Endothelial cell of umbilical vein (primary cell): ENCODE data around the gene BCAR3. TPM values are rescaled to one million over a fixed set of nuclear protein-coding genes. Genes with fewer than 3 reads are reported as not detected.

Experiments used
- BruUV-seq: library from RNA; stranded (reverse); fragments of 400-500 nt; replicated peaks from 2 replicates; lab custom pipeline; 2021; lab: Mats Ljungman, UMichigan
- CTCF ChIA-PET: fragments of 300-600, 350-600 bp; sonication (Branson Sonifier 250); formaldehyde crosslinking; loops from one replicate; lab custom pipeline; 2021; ENCODE audit warnings: antibody characterized with exemption, inconsistent platforms; lab: Charles Lee
- POLR2A ChIA-PET: fragments of 300-600, 350-600 bp; sonication (Branson Sonifier 250); formaldehyde crosslinking; loops from one replicate; lab custom pipeline; 2021; ENCODE audit warnings: antibody characterized with exemption, inconsistent platforms; lab: Charles Lee
- DNase-seq: peaks from one replicate; pipeline ENCODE4 v3.0.0-alpha.2; 2011; ENCODE audit warnings: low read depth, low spot score
- FAIRE-seq: peaks from 2 replicates; lab custom pipeline; 2011; peaks lifted over from hg19 to GRCh38; lab: Jason Lieb, UNC
- H2AFZ ChIP-seq: 2 replicates; pipeline ENCODE4 v1.6.0; 2012; ENCODE audit warnings: low read depth, low read length, control low read depth, inconsistent platforms
- H3K27ac ChIP-seq: 2 replicates; pipeline ENCODE4 v1.5.1; 2011; ENCODE audit warnings: low read depth, mild to moderate bottlenecking, control low read depth, low read length, moderate library complexity; ENCODE audit not compliant: insufficient read depth
- H3K27me3 ChIP-seq, 2 experiments: 2 replicates each; pipeline versions ENCODE4 v1.6.0 to v1.6.1; 2011; ENCODE audit warnings: low read length in 2 of 2, mixed read lengths in 1 of 2; ENCODE audit not compliant: control insufficient read depth in 2 of 2, insufficient read depth in 2 of 2
- H3K36me3 ChIP-seq, 2 experiments: 2 replicates in 1 of 2; 3 replicates in 1 of 2; pipeline ENCODE4 v1.5.1; 2011; ENCODE audit warnings: low read length in 2 of 2, mild to moderate bottlenecking in 1 of 2, moderate library complexity in 1 of 2; ENCODE audit not compliant: control insufficient read depth in 2 of 2, insufficient read depth in 2 of 2; ENCODE audit errors: extremely low read depth in 1 of 2
- H3K4me1 ChIP-seq: 3 replicates; pipeline ENCODE4 v1.5.1; 2011; ENCODE audit warnings: mild to moderate bottlenecking, low read length; ENCODE audit not compliant: control insufficient read depth, insufficient read depth; ENCODE audit errors: extremely low read depth
- H3K4me2 ChIP-seq: 2 replicates; pipeline ENCODE4 v1.6.1; 2011; ENCODE audit warnings: low read length, control low read depth, mixed read lengths; ENCODE audit not compliant: insufficient read depth
- H3K4me3 ChIP-seq, 3 experiments: fragments of 200-600 bp in 1 of 3; sonication (generic), shearing (Covaris generic) in 1 of 3; replicated peaks in 1 of 3; 2 replicates each; pipeline ENCODE4 v1.5.1; 2011 to 2016; ENCODE audit warnings: control low read depth in 3 of 3, low read length in 3 of 3, mild to moderate bottlenecking in 2 of 3, inconsistent platforms in 1 of 3, low read depth in 1 of 3, moderate library complexity in 1 of 3; ENCODE audit not compliant: insufficient read depth in 1 of 3
- H3K79me2 ChIP-seq: 2 replicates; pipeline ENCODE4 v1.6.0; 2012; ENCODE audit warnings: low read length, inconsistent platforms; ENCODE audit not compliant: control insufficient read depth, insufficient read depth
- H3K9ac ChIP-seq: replicated peaks from 2 replicates; pipeline ENCODE3; 2011; ENCODE audit warnings: low read length, control low read depth; ENCODE audit not compliant: insufficient read depth; ENCODE audit errors: extremely low read depth
- H3K9me1 ChIP-seq: replicated peaks from 3 replicates; pipeline ENCODE4 v1.6.0; 2011; ENCODE audit warnings: mild to moderate bottlenecking, low read length; ENCODE audit not compliant: control insufficient read depth, insufficient read depth; ENCODE audit errors: extremely low read depth
- H3K9me3 ChIP-seq: replicated peaks from 2 replicates; pipeline ENCODE4 v1.5.1; 2012; ENCODE audit warnings: low read length, inconsistent platforms; ENCODE audit not compliant: control insufficient read depth, insufficient read depth
- H4K20me1 ChIP-seq: replicated peaks from 2 replicates; pipeline ENCODE3; 2011; ENCODE audit warnings: mild to moderate bottlenecking, low read length; ENCODE audit not compliant: control insufficient read depth, insufficient read depth; ENCODE audit errors: extremely low read depth
- CTCF ChIP-seq, 2 donors: IDR thresholded peaks; 1 replicate in 1 of 2; 2 replicates in 1 of 2; pipeline ENCODE4 v1.5.1; 2011; ENCODE audit warnings: low read length in 2 of 2, mild to moderate bottlenecking in 2 of 2, moderate library complexity in 2 of 2, control low read depth in 1 of 2, inconsistent platforms in 1 of 2, low read depth in 1 of 2; ENCODE audit not compliant: insufficient read depth in 1 of 2; ENCODE audit errors: extremely low read depth in 1 of 2
- EZH2 ChIP-seq: IDR thresholded peaks from 2 replicates; pipeline ENCODE4 v1.6.1; 2012; ENCODE audit warnings: borderline replicate concordance, low read depth, mild to moderate bottlenecking, moderate library complexity, low read length, inconsistent platforms; ENCODE audit not compliant: severe bottlenecking
- FOS ChIP-seq: IDR thresholded peaks from 2 replicates; pipeline ENCODE4 v1.6.1; 2011; ENCODE audit warnings: mild to moderate bottlenecking, low read length, moderate library complexity, borderline replicate concordance; ENCODE audit not compliant: insufficient read depth
- GATA2 ChIP-seq: IDR thresholded peaks from 2 replicates; pipeline ENCODE4 v1.7.0; 2011; ENCODE audit warnings: low read depth, mild to moderate bottlenecking, moderate library complexity, mixed read lengths, low read length; ENCODE audit not compliant: insufficient read length, insufficient read depth
- JUN ChIP-seq: IDR thresholded peaks from 2 replicates; pipeline ENCODE4 v1.6.1; 2011; ENCODE audit warnings: borderline replicate concordance, low read depth; ENCODE audit not compliant: insufficient read length, insufficient read depth
- MAX ChIP-seq: IDR thresholded peaks from 2 replicates; pipeline ENCODE4 v1.6.1; 2011; ENCODE audit not compliant: insufficient read depth, insufficient read length
- MYC ChIP-seq: IDR thresholded peaks from one replicate; pipeline ENCODE4 v1.6.1; 2011; ENCODE audit warnings: mild to moderate bottlenecking, low read depth, low read length
- POLR2A ChIP-seq: IDR thresholded peaks from 2 replicates; pipeline ENCODE4 v1.6.1; 2012; ENCODE audit warnings: low read depth, mild to moderate bottlenecking, control low read depth, low read length
- POLR2AphosphoS5 ChIP-seq: IDR thresholded peaks from 2 replicates; pipeline ENCODE4 v1.6.1; 2012; ENCODE audit warnings: low read depth, mild to moderate bottlenecking, control low read depth, low read length, moderate library complexity; ENCODE audit not compliant: insufficient read depth
- dilution Hi-C: fragments of 300-500 bp; cut with MboI; formaldehyde crosslinking; loops from one replicate; pipeline ENCODE4 v1.15.0; 2019; ENCODE audit warnings: low sequenced_read_pairs; ENCODE audit not compliant: extremely low pct_ligation_motif_present
- intact Hi-C: fragments of 100-400 bp; cut with micrococcal nuclease; formaldehyde crosslinking; loops from one replicate; pipeline ENCODE4 v1.10.0; 2022
- polyA plus RNA-seq, 4 experiments: library from polyadenylated mRNA; depleted of rRNA in 3 of 4; stranded (reverse) in 3 of 4; unstranded in 1 of 4; fragments of >200 nt; gene quantifications; 2 replicates each; pipeline versions ENCODE4 v1.2.1 to v1.2.3, GENCODE V29; 2011 to 2012; ENCODE audit warnings: missing spikeins in 1 of 4
- total RNA-seq: library from RNA; stranded (reverse); gene quantifications from 2 replicates; pipeline ENCODE4 v1.2.3, GENCODE V29; 2021

The BCAR3 gene
- total and polyA plus RNA-seq, 2 donors (not counting 3 experiments of a cell fraction or from before 2014, with no cell fraction given), result 17.5 to 32.9 TPM

- no peaks in the 10 kb centered on the region for H3K9me3 ChIP-seq
- FAIRE-seq (peak; percentile 24), DNase-seq (no peak)
- no peak overlapping the region for H3K4me3 ChIP-seq
- H4K20me1 ChIP-seq, result no peaks in the 10 kb centered on the region
- no peaks in the 10 kb centered on the region for H3K9me1 ChIP-seq
- H3K4me2 ChIP-seq, result no peak overlapping the region
- dilution Hi-C loops, result no loop called here
- POLR2A ChIA-PET, result no interaction called here
- H3K36me3 ChIP-seq, result peaks cover 0 to 3% of the 10 kb centered on the region in 2 experiments
- no peak overlapping the region for H2AFZ ChIP-seq
- H3K9ac ChIP-seq, result no peak overlapping the region
- H3K27me3 ChIP-seq, result no peaks in the 10 kb centered on the region
- intact Hi-C loops, result no loop called here
- no peak for TF ChIP-seq MYC
- no peak for TF ChIP-seq JUN
- TF ChIP-seq MAX, result no peak
- no peak for TF ChIP-seq POLR2A
- no peak for TF ChIP-seq CTCF (IDR thresholded peaks at IDR 0.05; ENCODE audit: extremely low read depth in 1 of 2, insufficient read depth in 1 of 2, low read depth in 1 of 2, low read length in 2 of 2)
- TF ChIP-seq GATA2, result no peak
- TF ChIP-seq POLR2AphosphoS5, result no peak
- TF ChIP-seq EZH2, result no peak
- TF ChIP-seq FOS, result no peak
- no peak overlapping the region for H3K27ac ChIP-seq
- H3K4me1 ChIP-seq, result peaks cover 17% of the 10 kb centered on the region
- peaks cover 86% of the 10 kb centered on the region for H3K79me2 ChIP-seq
- CTCF ChIA-PET, result no interaction called here
- no TSS peak for BruUV-seq
These were observed 87.1 kb downstream of the BCAR3 start for GRCh38 chr1:93594603-93594880.
